NB4 (cell line): ENCODE results near the gene CDK9.

ENCODE experiments used
- POLR2A ChIP-seq: IDR thresholded peaks from 2 replicates; pipeline ENCODE4 v1.6.1; 2011; ENCODE audit warnings: mild to moderate bottlenecking; ENCODE audit not compliant: insufficient read length; ENCODE audit errors: extremely low read depth
- TF ChIP-seq, protein P1 (sequence below): IDR thresholded peaks from one replicate; pipeline ENCODE4 v1.5.1; 2012; ENCODE audit warnings: low read depth, low read length

DNA sequence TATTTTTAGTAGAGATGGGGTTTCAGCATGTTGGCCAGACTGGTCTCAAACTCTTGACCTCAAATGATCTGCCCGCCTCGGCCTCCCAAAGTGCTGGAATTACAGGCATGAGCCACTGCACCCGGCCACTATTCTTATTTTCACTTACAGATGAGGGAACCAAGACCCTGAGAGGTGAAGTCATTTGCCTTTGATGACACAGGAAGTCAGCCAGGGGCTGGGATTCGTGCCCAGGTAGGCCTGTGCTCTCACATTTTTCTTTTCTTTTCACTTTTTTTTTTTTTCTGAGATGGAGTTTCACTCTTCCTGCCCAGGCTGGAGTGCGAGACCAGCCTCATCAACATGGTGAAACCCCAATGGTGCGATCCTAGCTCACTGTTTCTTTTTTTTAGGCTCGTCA is 46.4 kb downstream of the CDK9 start:
- TF ChIP-seq POLR2A = no peak
- TF ChIP-seq, protein P1, sequence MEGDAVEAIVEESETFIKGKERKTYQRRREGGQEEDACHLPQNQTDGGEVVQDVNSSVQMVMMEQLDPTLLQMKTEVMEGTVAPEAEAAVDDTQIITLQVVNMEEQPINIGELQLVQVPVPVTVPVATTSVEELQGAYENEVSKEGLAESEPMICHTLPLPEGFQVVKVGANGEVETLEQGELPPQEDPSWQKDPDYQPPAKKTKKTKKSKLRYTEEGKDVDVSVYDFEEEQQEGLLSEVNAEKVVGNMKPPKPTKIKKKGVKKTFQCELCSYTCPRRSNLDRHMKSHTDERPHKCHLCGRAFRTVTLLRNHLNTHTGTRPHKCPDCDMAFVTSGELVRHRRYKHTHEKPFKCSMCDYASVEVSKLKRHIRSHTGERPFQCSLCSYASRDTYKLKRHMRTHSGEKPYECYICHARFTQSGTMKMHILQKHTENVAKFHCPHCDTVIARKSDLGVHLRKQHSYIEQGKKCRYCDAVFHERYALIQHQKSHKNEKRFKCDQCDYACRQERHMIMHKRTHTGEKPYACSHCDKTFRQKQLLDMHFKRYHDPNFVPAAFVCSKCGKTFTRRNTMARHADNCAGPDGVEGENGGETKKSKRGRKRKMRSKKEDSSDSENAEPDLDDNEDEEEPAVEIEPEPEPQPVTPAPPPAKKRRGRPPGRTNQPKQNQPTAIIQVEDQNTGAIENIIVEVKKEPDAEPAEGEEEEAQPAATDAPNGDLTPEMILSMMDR = no peak
